K562 (cell line): ENCODE measurements around the gene TPBG. TPM values are rescaled to one million over a fixed set of nuclear protein-coding genes. Genes with fewer than 3 reads are reported as not detected.
A peak's percentile ranks its signal among the peaks of the same experiment; 100 is the strongest.

Experiments
- ATF7 ChIP-seq: fragments of 450-650 bp; IDR thresholded peaks from 2 replicates; pipeline ENCODE4 v1.7.1; 2014; ENCODE audit warnings: mild to moderate bottlenecking, moderate library complexity
- BHLHE40 ChIP-seq: IDR thresholded peaks from 2 replicates; pipeline ENCODE4 v1.6.1; 2011; ENCODE audit warnings: low read length, improper control_type of control experiment
- DNMT1 ChIP-seq: fragments of 450-650 bp; IDR thresholded peaks from 2 replicates; pipeline ENCODE4 v1.6.1; 2016; ENCODE audit warnings: antibody characterized with exemption, mild to moderate bottlenecking
- FUS ChIP-seq: fragments of 200-400 bp; formaldehyde crosslinking; optimal IDR thresholded peaks from 2 replicates; pipeline ENCODE3; 2017; ENCODE audit warnings: low read depth, low read length
- L3MBTL2 ChIP-seq: fragments of 450-650 bp; IDR thresholded peaks from 2 replicates; pipeline ENCODE4 v1.6.1; 2016; ENCODE audit warnings: mild to moderate bottlenecking, moderate library complexity
- MBD2 ChIP-seq: sonication (generic); IDR thresholded peaks from 2 replicates; pipeline ENCODE4 v1.6.1; 2016; ENCODE audit warnings: low read depth, borderline replicate concordance
- MITF ChIP-seq: IDR thresholded peaks from 2 replicates; pipeline ENCODE4 v1.6.1; 2014; ENCODE audit warnings: antibody characterized with exemption
- MXI1 ChIP-seq: IDR thresholded peaks from 2 replicates; pipeline ENCODE4 v1.6.1; 2011; ENCODE audit warnings: low read depth, mild to moderate bottlenecking, improper control_type of control experiment, low read length
- NCOA2 ChIP-seq, 2 experiments: fragments of 450-650 bp; IDR thresholded peaks; 2 replicates each; pipeline ENCODE4 v1.6.1; 2018; ENCODE audit warnings: mild to moderate bottlenecking in 2 of 2, moderate library complexity in 1 of 2; ENCODE audit not compliant: partially characterized antibody in 2 of 2
- NFATC3 ChIP-seq: fragments of 450-650 bp; IDR thresholded peaks from 2 replicates; pipeline ENCODE4 v1.6.1; 2017; ENCODE audit warnings: mild to moderate bottlenecking
- RAD21 ChIP-seq, 2 experiments: fragments of 250-450 bp in 1 of 2; fragments of 450-650 bp in 1 of 2; sonication (Bioruptor Pico) in 1 of 2; formaldehyde crosslinking in 1 of 2; IDR thresholded peaks in 1 of 2; conservative IDR thresholded peaks in 1 of 2; 2 replicates each; pipeline versions ENCODE4 v1.4.0 to v1.8.0; 2020 to 2022; ENCODE audit warnings: mild to moderate bottlenecking in 2 of 2, moderate library complexity in 1 of 2
- SUPT5H ChIP-seq: fragments of 450-650 bp; IDR thresholded peaks from 2 replicates; pipeline ENCODE4 v1.6.1; 2016
- ZFPM2 ChIP-seq: fragments of 250-450 bp; sonication (Bioruptor Pico); IDR thresholded peaks from 2 replicates; pipeline ENCODE4 v1.5.1; 2022; ENCODE audit warnings: mild to moderate bottlenecking
- ZNF644 ChIP-seq: fragments of 200-800 bp; sonication (Bioruptor generic); IDR thresholded peaks from 2 replicates; pipeline ENCODE4 v1.6.1; 2016; ENCODE audit warnings: low read depth, missing genetic modification characterization, missing compliant biosample characterization
- ZNF668 ChIP-seq: fragments of 250-450 bp; sonication (Bioruptor Pico); IDR thresholded peaks from 2 replicates; pipeline ENCODE4 v1.8.0; 2022; ENCODE audit warnings: mild to moderate bottlenecking, inconsistent platforms
- polyA plus RNA-seq, 8 experiments: library from polyadenylated mRNA; depleted of rRNA in 4 of 8; stranded (reverse) in 5 of 8; unstranded in 3 of 8; fragments of >200 nt; fragmentation: Nextera tagmentation in 2 of 8; fragmentation: Illumina TruSeq in 1 of 8; extraction: Ambion mirVana in 2 of 8; extraction: Trizol in 1 of 8; gene quantifications; 2 replicates each; pipeline versions ENCODE4 v1.2.1 to v1.2.3, GENCODE V29; 2011 to 2014; ENCODE audit warnings: inconsistent platforms in 1 of 8, missing spikeins in 1 of 8
- total RNA-seq, 7 experiments: library from RNA; depleted of rRNA in 6 of 7; stranded (reverse); fragments of >200 nt in 6 of 7; fragmentation: Illumina TruSeq in 2 of 7; extraction: Trizol in 2 of 7; gene quantifications; 2 replicates each; pipeline versions ENCODE4 v1.2.1 to v1.2.3, GENCODE V29; 2011 to 2021; ENCODE audit warnings: low replicate concordance in 1 of 7
- TF ChIP-seq, protein P1 (sequence below): fragments of 450-650 bp; IDR thresholded peaks from 2 replicates; pipeline ENCODE4 v1.6.1; 2018; ENCODE audit not compliant: partially characterized antibody
- TF ChIP-seq, protein P2 (sequence below): fragments of 450-650 bp; formaldehyde crosslinking; IDR thresholded peaks from 2 replicates; pipeline ENCODE4 v1.4.0; 2020; ENCODE audit warnings: mild to moderate bottlenecking, mixed read lengths
- TF ChIP-seq, protein P3 (sequence below): sonication (generic); formaldehyde crosslinking; IDR thresholded peaks from 2 replicates; pipeline ENCODE4 v1.8.0; 2022; ENCODE audit warnings: missing genetic modification reagents, mild to moderate bottlenecking, borderline replicate concordance
- TF ChIP-seq, protein P4 (sequence below): fragments of 250-450 bp; sonication (Bioruptor Pico); IDR thresholded peaks from 2 replicates; pipeline ENCODE4 v1.5.0; 2021; ENCODE audit warnings: mild to moderate bottlenecking, borderline replicate concordance

TPBG gene
- total and polyA plus RNA-seq, 9 of the 15 experiments (the other 6 are each of a cell fraction or from before 2014, with no cell fraction given) = 0.18 to 0.88 (median 0.36) TPM

GRCh38 chr6:82363428-82364086, at the start of gene TPBG (continued):
- TF ChIP-seq, protein P1, sequence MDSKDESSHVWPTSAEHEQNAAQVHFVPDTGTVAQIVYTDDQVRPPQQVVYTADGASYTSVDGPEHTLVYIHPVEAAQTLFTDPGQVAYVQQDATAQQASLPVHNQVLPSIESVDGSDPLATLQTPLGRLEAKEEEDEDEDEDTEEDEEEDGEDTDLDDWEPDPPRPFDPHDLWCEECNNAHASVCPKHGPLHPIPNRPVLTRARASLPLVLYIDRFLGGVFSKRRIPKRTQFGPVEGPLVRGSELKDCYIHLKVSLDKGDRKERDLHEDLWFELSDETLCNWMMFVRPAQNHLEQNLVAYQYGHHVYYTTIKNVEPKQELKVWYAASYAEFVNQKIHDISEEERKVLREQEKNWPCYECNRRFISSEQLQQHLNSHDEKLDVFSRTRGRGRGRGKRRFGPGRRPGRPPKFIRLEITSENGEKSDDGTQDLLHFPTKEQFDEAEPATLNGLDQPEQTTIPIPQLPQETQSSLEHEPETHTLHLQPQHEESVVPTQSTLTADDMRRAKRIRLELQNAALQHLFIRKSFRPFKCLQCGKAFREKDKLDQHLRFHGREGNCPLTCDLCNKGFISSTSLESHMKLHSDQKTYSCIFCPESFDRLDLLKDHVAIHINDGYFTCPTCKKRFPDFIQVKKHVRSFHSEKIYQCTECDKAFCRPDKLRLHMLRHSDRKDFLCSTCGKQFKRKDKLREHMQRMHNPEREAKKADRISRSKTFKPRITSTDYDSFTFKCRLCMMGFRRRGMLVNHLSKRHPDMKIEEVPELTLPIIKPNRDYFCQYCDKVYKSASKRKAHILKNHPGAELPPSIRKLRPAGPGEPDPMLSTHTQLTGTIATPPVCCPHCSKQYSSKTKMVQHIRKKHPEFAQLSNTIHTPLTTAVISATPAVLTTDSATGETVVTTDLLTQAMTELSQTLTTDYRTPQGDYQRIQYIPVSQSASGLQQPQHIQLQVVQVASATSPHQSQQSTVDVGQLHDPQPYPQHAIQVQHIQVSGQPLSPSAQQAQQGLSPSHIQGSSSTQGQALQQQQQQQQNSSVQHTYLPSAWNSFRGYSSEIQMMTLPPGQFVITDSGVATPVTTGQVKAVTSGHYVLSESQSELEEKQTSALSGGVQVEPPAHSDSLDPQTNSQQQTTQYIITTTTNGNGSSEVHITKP = peak; percentile 99
- no peak for TF ChIP-seq MXI1
- TF ChIP-seq ZNF668 (CRISPR knock-in tag) = no peak
- TF ChIP-seq MBD2 = 0 out of 2 replicates have a peak, but pooled peaks have one; percentile 34
- no peak for TF ChIP-seq DNMT1
- TF ChIP-seq, protein P2, sequence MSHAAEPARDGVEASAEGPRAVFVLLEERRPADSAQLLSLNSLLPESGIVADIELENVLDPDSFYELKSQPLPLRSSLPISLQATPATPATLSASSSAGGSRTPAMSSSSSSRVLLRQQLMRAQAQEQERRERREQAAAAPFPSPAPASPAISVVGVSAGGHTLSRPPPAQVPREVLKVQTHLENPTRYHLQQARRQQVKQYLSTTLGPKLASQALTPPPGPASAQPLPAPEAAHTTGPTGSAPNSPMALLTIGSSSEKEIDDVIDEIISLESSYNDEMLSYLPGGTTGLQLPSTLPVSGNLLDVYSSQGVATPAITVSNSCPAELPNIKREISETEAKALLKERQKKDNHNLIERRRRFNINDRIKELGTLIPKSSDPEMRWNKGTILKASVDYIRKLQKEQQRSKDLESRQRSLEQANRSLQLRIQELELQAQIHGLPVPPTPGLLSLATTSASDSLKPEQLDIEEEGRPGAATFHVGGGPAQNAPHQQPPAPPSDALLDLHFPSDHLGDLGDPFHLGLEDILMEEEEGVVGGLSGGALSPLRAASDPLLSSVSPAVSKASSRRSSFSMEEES (CRISPR knock-in tag) = no peak
- TF ChIP-seq, protein P3, sequence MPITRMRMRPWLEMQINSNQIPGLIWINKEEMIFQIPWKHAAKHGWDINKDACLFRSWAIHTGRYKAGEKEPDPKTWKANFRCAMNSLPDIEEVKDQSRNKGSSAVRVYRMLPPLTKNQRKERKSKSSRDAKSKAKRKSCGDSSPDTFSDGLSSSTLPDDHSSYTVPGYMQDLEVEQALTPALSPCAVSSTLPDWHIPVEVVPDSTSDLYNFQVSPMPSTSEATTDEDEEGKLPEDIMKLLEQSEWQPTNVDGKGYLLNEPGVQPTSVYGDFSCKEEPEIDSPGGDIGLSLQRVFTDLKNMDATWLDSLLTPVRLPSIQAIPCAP (CRISPR knock-in tag) = no peak
- no peak for TF ChIP-seq SUPT5H
- no peak for TF ChIP-seq ZFPM2
- TF ChIP-seq FUS = no peak
- TF ChIP-seq, protein P4, sequence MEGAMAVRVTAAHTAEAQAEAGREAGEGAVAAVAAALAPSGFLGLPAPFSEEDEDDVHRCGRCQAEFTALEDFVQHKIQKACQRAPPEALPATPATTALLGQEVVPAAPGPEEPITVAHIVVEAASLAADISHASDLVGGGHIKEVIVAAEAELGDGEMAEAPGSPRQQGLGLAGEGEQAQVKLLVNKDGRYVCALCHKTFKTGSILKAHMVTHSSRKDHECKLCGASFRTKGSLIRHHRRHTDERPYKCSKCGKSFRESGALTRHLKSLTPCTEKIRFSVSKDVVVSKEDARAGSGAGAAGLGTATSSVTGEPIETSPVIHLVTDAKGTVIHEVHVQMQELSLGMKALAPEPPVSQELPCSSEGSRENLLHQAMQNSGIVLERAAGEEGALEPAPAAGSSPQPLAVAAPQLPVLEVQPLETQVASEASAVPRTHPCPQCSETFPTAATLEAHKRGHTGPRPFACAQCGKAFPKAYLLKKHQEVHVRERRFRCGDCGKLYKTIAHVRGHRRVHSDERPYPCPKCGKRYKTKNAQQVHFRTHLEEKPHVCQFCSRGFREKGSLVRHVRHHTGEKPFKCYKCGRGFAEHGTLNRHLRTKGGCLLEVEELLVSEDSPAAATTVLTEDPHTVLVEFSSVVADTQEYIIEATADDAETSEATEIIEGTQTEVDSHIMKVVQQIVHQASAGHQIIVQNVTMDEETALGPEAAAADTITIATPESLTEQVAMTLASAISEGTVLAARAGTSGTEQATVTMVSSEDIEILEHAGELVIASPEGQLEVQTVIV = no peak
- peak; percentile 99 for TF ChIP-seq ATF7
- TF ChIP-seq NCOA2 (IDR thresholded peaks at IDR 0.05; ENCODE audit: partially characterized antibody in 2 of 2) = no peak
- TF ChIP-seq ZNF644 (tag) = no peak
- TF ChIP-seq RAD21 (CRISPR knock-in tag; conservative IDR thresholded peaks at IDR 0.05 in 1 of 2, IDR thresholded peaks at IDR 0.05 in 1 of 2) = 0 out of 4 replicates have a peak, but pooled peaks of 1 of the 2 experiments have one; percentile 9
- no peak for TF ChIP-seq MITF
- TF ChIP-seq L3MBTL2 = peak; percentile 59
- TF ChIP-seq BHLHE40 = peak; percentile 74
- TF ChIP-seq NFATC3 = no peak
